Stimulated activated CD8-positive, alpha-beta memory T cell treated with anti-CD3 and anti-CD28 coated beads, Interleukin-7, amount 100 ng/mL, for 48 hours (primary cell): ENCODE data around the gene GLIPR2.
"Not testable (repeated sequence)": the region's sequence is repeated elsewhere in the genome, so short reads cannot be mapped to it uniquely, and the experiment has no call there.

Experiments
- DNase-seq, 2 donors: peaks; one replicate each; pipeline ENCODE4 v3.0.0-alpha.2; 2020; ENCODE audit warnings: low read depth in 1 of 2; ENCODE audit errors: extremely low read depth in 1 of 2

Gene GLIPR2

GRCh38 chr9:36143245-36143641 is 6.7 kb downstream of the GLIPR2 start:
- DNase-seq: no peak

GRCh38 chr9:36144309-36145232 is 8.0 kb downstream of the GLIPR2 start:
- DNase-seq: no peak

GRCh38 chr9:36145970-36146369 is 9.4 kb downstream of the GLIPR2 start:
- DNase-seq: no peak

- DNase-seq: no peak
Measured at GRCh38 chr9:36146651-36147050, 10.1 kb downstream of the GLIPR2 start.

GRCh38 chr9:36147441-36148175 is 11.1 kb downstream of the GLIPR2 start:
- DNase-seq: peak in 1 of 2 donors; percentile 26

- peak; percentile 73 to 81 for DNase-seq
Measured at GRCh38 chr9:36148311-36149051, 11.9 kb downstream of the GLIPR2 start.

- no peak for DNase-seq
Measured at GRCh38 chr9:36149197-36149596, 12.7 kb downstream of the GLIPR2 start.

GRCh38 chr9:36150574-36151315 is 14.2 kb downstream of the GLIPR2 start:
- no peak for DNase-seq

- DNase-seq: peak; percentile 80 to 91
Measured at GRCh38 chr9:36151316-36152210, 15.0 kb downstream of the GLIPR2 start.

GRCh38 chr9:36152741-36153438 is 16.4 kb downstream of the GLIPR2 start:
- no peak for DNase-seq

- no peak for DNase-seq
Measured at GRCh38 chr9:36153746-36154145, 17.2 kb downstream of the GLIPR2 start.

GRCh38 chr9:36154331-36154952 is 17.9 kb downstream of the GLIPR2 start:
- no peak for DNase-seq

- DNase-seq: no peak
Measured at GRCh38 chr9:36156116-36156515, 19.6 kb downstream of the GLIPR2 start.

- DNase-seq: no peak
Measured at GRCh38 chr9:36158122-36158521, 21.6 kb downstream of the GLIPR2 start.

GRCh38 chr9:36158917-36159316 is 22.4 kb downstream of the GLIPR2 start:
- no peak for DNase-seq

GRCh38 chr9:36159509-36159908 is 23.0 kb downstream of the GLIPR2 start:
- DNase-seq: not testable (repeated sequence)

- not testable (repeated sequence) for DNase-seq
Measured at GRCh38 chr9:36160126-36160525, 23.6 kb downstream of the GLIPR2 start.

GRCh38 chr9:36161187-36161586 is 24.7 kb downstream of the GLIPR2 start:
- no peak for DNase-seq
